Measurements from ENCODE around the gene LSM14A. TPM values are rescaled to one million over a fixed set of nuclear protein-coding genes. Genes with fewer than 3 reads are reported as not detected.

LSM14A gene
- total RNA-seq, 1 experiment from 2014 or later = 199 TPM

GRCh38 chr19:34134190-34135053 lies 37.9 kb upstream of the LSM14A start:
- no peak overlapping the region for H2BK12ac ChIP-seq (ENCODE audit: insufficient read length, low read depth, low read length)
- H3K27me3 Mint-ChIP-seq (ENCODE audit: low read depth) = no peaks in the 10 kb centered on the region
- H3K4me2 ChIP-seq (ENCODE audit: insufficient read depth, insufficient read length, low read length) = peak overlapping the region; percentile 98
- H2BK20ac ChIP-seq (ENCODE audit: low read depth, low read length, poor library complexity, severe bottlenecking) = no peak overlapping the region
- peak; percentile 93 for DNase-seq
- peaks cover 0 to 9% of the 10 kb centered on the region in 2 experiments; a peak in 3 of 4 replicates for H3K4me1 Mint-ChIP-seq
- peak overlapping the region; percentile 89 to 94 for H3K4me3 Mint-ChIP-seq
- H3K9me3 Mint-ChIP-seq = peaks cover 0 to 2% of the 10 kb centered on the region in 2 experiments; a peak in 1 of 5 replicates
- H4K20me1 ChIP-seq (ENCODE audit: control insufficient read depth, insufficient read depth, insufficient read length) = no peaks in the 10 kb centered on the region
- H3K27ac ChIP-seq (ENCODE audit: insufficient read length, low read depth, low read length) = peak overlapping the region; percentile 37
- no peak overlapping the region for H4K5ac ChIP-seq (ENCODE audit: insufficient read length, low read depth, low read length)
- H3K79me1 ChIP-seq (ENCODE audit: insufficient read depth, low read depth, low read length, poor library complexity, severe bottlenecking) = no peaks in the 10 kb centered on the region
- peak overlapping the region; percentile 88 for H3K9ac ChIP-seq (ENCODE audit: extremely low read depth, insufficient read length, low read length)
- H2AFZ ChIP-seq (ENCODE audit: low read length) = peak overlapping the region; percentile 43
- no peak overlapping the region for H2BK5ac ChIP-seq (ENCODE audit: insufficient read length, low read length)
- H3K56ac ChIP-seq (ENCODE audit: insufficient read length, low read depth, low read length) = no peak overlapping the region
- H3K23me2 ChIP-seq (ENCODE audit: insufficient read length, low read depth, low read length, poor library complexity, severe bottlenecking) = peaks cover 5% of the 10 kb centered on the region
- H3K27ac Mint-ChIP-seq = peak overlapping the region; percentile 89 to 99 (median 96)
- H3K4me1 ChIP-seq (ENCODE audit: insufficient read depth, low read length) = no peaks in the 10 kb centered on the region
- no CpG with 5 or more reads among the region's 63 CpGs for WGBS (ENCODE audit: extremely low coverage, insufficient read length, low lambda C conversion rate)
- no peak overlapping the region for H2AK5ac ChIP-seq (ENCODE audit: insufficient read length, low read length)
- no peaks in the 10 kb centered on the region for H3K9me3 ChIP-seq (ENCODE audit: control insufficient read depth, low read depth, low read length)
- no peak overlapping the region; the same call in 1 of the 2 replicates for H3K4ac ChIP-seq (ENCODE audit: low read depth, low read length)
- H3K36me3 Mint-ChIP-seq (ENCODE audit: insufficient read depth in 1 of 3, low read depth in 3 of 3) = no peaks in the 10 kb centered on the region
- no peak overlapping the region for H4K91ac ChIP-seq (ENCODE audit: insufficient read length, low read depth, low read length)
- H3K18ac ChIP-seq (ENCODE audit: insufficient read length, low read depth, low read length) = peak overlapping the region; percentile 87
- no peaks in the 10 kb centered on the region for H3K79me2 ChIP-seq (ENCODE audit: insufficient read depth, low read length)
- no peak overlapping the region for H2BK120ac ChIP-seq (ENCODE audit: low read depth, low read length, poor library complexity, severe bottlenecking)
- peak overlapping the region; percentile 81; the same call in 1 of the 2 replicates for H3K14ac ChIP-seq (ENCODE audit: insufficient read depth, low read length)
- H3K23ac ChIP-seq (ENCODE audit: insufficient read length, low read depth, low read length) = no peak overlapping the region
- H2BK15ac ChIP-seq (ENCODE audit: low read depth, low read length) = no peak overlapping the region
- no peak overlapping the region for H3T11ph ChIP-seq (ENCODE audit: low read length)
- H4K8ac ChIP-seq (replicated peaks; ENCODE audit: insufficient read length, low read depth, low read length) = no peak overlapping the region
- TF ChIP-seq, protein P1, sequence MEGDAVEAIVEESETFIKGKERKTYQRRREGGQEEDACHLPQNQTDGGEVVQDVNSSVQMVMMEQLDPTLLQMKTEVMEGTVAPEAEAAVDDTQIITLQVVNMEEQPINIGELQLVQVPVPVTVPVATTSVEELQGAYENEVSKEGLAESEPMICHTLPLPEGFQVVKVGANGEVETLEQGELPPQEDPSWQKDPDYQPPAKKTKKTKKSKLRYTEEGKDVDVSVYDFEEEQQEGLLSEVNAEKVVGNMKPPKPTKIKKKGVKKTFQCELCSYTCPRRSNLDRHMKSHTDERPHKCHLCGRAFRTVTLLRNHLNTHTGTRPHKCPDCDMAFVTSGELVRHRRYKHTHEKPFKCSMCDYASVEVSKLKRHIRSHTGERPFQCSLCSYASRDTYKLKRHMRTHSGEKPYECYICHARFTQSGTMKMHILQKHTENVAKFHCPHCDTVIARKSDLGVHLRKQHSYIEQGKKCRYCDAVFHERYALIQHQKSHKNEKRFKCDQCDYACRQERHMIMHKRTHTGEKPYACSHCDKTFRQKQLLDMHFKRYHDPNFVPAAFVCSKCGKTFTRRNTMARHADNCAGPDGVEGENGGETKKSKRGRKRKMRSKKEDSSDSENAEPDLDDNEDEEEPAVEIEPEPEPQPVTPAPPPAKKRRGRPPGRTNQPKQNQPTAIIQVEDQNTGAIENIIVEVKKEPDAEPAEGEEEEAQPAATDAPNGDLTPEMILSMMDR (conservative IDR thresholded peaks at IDR 0.05) = no peak
- no peaks in the 10 kb centered on the region for H3K27me3 ChIP-seq (ENCODE audit: insufficient read depth, low read length)

Measured in H9 (cell line).